ENCODE measurements around the gene STRA6.

GRCh38 chr15:74228723-74229081, 26.1 kb upstream of the STRA6 start:
- TF ChIP-seq YY1 (IDR thresholded peaks at IDR 0.05; ENCODE audit: insufficient read depth, insufficient read length) (no peak), ZNF274 (IDR thresholded peaks at IDR 0.05; ENCODE audit: low read depth, low read length) (no peak), SUZ12 (IDR thresholded peaks at IDR 0.05; ENCODE audit: extremely low read depth, insufficient read depth, insufficient read length) (no peak)

All from NT2/D1 (cell line).